Brain microvascular endothelial cell (primary cell): ENCODE data around the gene GPR162.

Experiments
- DNase-seq: peaks from one replicate; pipeline ENCODE4 v3.0.0-alpha.2; 2020
- H3K27ac ChIP-seq: fragments of 250-450 bp; sonication (Bioruptor Pico); 2 replicates; pipeline ENCODE4 v1.5.1; 2020; ENCODE audit warnings: mild to moderate bottlenecking, moderate library complexity
- H3K27me3 ChIP-seq: fragments of 250-450 bp; sonication (Bioruptor Pico); replicated peaks from 2 replicates; pipeline ENCODE4 v1.5.1; 2020; ENCODE audit warnings: mild to moderate bottlenecking
- H3K36me3 ChIP-seq: fragments of 250-450 bp; sonication (Bioruptor Pico); replicated peaks from 2 replicates; pipeline ENCODE4 v1.5.1; 2020; ENCODE audit warnings: mild to moderate bottlenecking
- H3K4me3 ChIP-seq: 2 replicates; pipeline ENCODE4 v1.5.1; 2011; ENCODE audit warnings: low read depth, mild to moderate bottlenecking, control low read depth, low read length, moderate library complexity
- in situ Hi-C: cut with HindIII; loops from 2 replicates; pipeline ENCODE4 v1.10.0; 2017; ENCODE audit warnings: low sequenced_read_pairs, low pct_ligation_motif_present
- TF ChIP-seq, protein P1 (sequence below): IDR thresholded peaks from 2 replicates; pipeline ENCODE4 v1.5.1; 2011; ENCODE audit warnings: low read depth, mild to moderate bottlenecking, moderate library complexity, low read length, control low read depth, inconsistent platforms; ENCODE audit errors: missing control alignments

Gene GPR162

DNA sequence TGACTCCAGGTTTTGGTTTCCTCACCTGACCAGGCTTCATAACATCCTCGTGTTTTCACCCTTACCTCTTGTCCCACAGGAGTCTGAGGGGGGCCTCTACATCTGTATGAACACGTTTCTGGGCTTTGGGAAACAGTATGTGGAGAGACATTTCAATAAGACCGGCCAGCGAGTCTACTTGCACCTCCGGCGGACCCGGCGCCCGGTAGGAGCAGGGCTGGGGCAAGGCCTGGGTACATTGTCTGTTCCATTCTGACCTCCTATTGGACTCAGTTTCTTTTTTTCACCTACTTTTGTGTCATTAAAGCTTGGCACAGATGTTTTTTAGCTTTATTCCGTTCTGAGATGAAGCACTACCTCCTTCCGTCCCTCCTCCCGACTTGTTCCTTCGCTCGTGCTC lies 33.7 kb downstream of the GPR162 start:
- no peaks in the 10 kb centered on the region for H3K27me3 ChIP-seq
- no peak overlapping the region for H3K27ac ChIP-seq
- peaks cover 38% of the 10 kb centered on the region for H3K36me3 ChIP-seq
- DNase-seq: no peak
- H3K4me3 ChIP-seq: no peak overlapping the region
- in situ Hi-C loops: no loop called here
- TF ChIP-seq, protein P1, sequence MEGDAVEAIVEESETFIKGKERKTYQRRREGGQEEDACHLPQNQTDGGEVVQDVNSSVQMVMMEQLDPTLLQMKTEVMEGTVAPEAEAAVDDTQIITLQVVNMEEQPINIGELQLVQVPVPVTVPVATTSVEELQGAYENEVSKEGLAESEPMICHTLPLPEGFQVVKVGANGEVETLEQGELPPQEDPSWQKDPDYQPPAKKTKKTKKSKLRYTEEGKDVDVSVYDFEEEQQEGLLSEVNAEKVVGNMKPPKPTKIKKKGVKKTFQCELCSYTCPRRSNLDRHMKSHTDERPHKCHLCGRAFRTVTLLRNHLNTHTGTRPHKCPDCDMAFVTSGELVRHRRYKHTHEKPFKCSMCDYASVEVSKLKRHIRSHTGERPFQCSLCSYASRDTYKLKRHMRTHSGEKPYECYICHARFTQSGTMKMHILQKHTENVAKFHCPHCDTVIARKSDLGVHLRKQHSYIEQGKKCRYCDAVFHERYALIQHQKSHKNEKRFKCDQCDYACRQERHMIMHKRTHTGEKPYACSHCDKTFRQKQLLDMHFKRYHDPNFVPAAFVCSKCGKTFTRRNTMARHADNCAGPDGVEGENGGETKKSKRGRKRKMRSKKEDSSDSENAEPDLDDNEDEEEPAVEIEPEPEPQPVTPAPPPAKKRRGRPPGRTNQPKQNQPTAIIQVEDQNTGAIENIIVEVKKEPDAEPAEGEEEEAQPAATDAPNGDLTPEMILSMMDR: no peak

- in situ Hi-C loops: no loop called here
- H3K4me3 ChIP-seq: no peak overlapping the region
- TF ChIP-seq, protein P1: no peak
- no peaks in the 10 kb centered on the region for H3K27me3 ChIP-seq
- H3K27ac ChIP-seq: no peak overlapping the region
- no peak for DNase-seq
- peaks cover 68% of the 10 kb centered on the region for H3K36me3 ChIP-seq
Observed at GRCh38 chr12:6858799-6859198, 37.2 kb downstream of the GPR162 start.

GRCh38 chr12:6860116-6860515 lies 38.5 kb downstream of the GPR162 start:
- H3K27me3 ChIP-seq: no peaks in the 10 kb centered on the region
- no peak overlapping the region for H3K4me3 ChIP-seq
- in situ Hi-C loops: no loop called here
- TF ChIP-seq, protein P1: no peak
- no peak overlapping the region for H3K27ac ChIP-seq
- DNase-seq: no peak
- peaks cover 77% of the 10 kb centered on the region for H3K36me3 ChIP-seq

GRCh38 chr12:6860942-6861341 lies 39.3 kb downstream of the GPR162 start:
- in situ Hi-C loops: no loop called here
- TF ChIP-seq, protein P1: no peak
- Histone ChIP-seq H3K27ac (no peak overlapping the region), H3K36me3 (peaks cover 78% of the 10 kb centered on the region), H3K4me3 (no peak overlapping the region), H3K27me3 (no peaks in the 10 kb centered on the region)
- no peak for DNase-seq

DNA sequence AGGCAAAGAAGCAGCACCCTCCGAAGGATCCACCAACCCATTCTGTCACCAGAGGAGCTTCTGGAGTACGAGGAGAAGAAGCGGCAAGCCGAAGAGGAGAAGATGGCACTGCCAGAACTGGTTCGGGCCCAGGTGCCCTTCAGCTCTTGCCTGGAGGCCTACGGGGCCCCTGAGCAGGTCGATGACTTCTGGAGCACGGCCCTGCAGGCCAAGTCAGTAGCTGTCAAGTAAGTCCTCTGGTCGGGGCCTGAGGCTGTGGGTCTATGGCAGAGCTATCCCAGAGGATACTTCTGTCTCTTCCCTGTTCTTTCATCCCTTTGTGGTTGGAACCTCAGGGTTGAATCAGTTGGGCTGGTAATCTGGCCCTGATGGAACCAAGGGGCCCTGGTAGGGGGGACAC lies 39.8 kb downstream of the GPR162 start:
- H3K4me3 ChIP-seq: no peak overlapping the region
- TF ChIP-seq, protein P1: no peak
- H3K36me3 ChIP-seq: peaks cover 80% of the 10 kb centered on the region
- no peaks in the 10 kb centered on the region for H3K27me3 ChIP-seq
- no peak overlapping the region for H3K27ac ChIP-seq
- in situ Hi-C loops: no loop called here
- DNase-seq: no peak

DNA sequence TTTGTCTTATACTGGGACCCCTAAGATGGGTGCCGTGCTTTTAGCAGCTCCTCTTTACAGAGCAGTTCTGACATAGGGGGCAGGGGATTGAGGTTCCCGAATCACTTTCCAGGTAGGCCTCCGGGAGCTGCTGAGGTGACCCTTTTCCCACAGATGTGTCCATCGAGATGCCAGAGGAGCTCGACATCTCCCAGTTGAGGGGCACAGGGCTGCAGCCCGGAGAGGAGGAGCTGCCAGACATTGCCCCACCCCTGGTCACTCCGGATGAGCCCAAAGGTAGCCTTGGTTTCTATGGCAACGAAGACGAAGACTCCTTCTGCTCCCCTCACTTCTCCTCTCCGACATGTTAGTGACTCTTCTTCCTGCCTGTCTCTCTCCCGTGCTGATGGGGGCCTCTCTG lies 41.4 kb downstream of the GPR162 start:
- peaks cover 63% of the 10 kb centered on the region for H3K36me3 ChIP-seq

More for the DNA sequence above, 41.4 kb downstream of the GPR162 start:
- in situ Hi-C loops: no loop called here
- DNase-seq: no peak
- H3K4me3 ChIP-seq: no peak overlapping the region
- TF ChIP-seq, protein P1: no peak
- H3K27me3 ChIP-seq: no peaks in the 10 kb centered on the region
- no peak overlapping the region for H3K27ac ChIP-seq
